HG03095 (cell line): ENCODE results near the gene FNDC10.

ENCODE experiments used
- ATAC-seq: cut with Tn5 transposase; IDR thresholded peaks from one replicate; pipeline ENCODE4 v1.9.1; 2021; ENCODE audit warnings: moderate library complexity; ENCODE audit not compliant: unreplicated experiment

The FNDC10 gene

GRCh38 chr1:1627829-1628753 lies 28.2 kb upstream of the FNDC10 start:
- no peak for ATAC-seq

GRCh38 chr1:1627261-1627828 lies 27.4 kb upstream of the FNDC10 start:
- no peak for ATAC-seq

GRCh38 chr1:1626207-1627141 lies 26.5 kb upstream of the FNDC10 start:
- no peak for ATAC-seq

DNA sequence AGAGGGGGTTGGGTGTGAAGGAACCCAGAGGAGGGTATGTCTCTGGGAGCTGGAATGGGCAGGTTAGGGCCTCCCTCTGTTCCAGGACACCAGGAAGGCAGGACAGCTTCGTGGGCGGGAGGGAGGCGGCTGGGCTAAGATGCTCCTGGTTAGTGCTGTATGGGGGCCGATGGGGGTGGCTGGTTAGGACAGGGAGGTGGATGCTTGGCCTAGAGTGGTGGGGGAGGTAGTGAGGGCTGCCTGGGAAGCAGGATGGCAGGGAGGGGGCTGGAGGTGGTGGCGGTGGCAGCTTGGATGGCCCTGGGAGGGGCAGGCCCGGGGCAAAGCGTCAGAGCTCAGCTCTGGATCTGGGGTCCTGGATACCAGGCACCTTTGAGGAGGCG lies 25.9 kb upstream of the FNDC10 start:
- no peak for ATAC-seq

- no peak for ATAC-seq
These were observed 25.5 kb upstream of the FNDC10 start for GRCh38 chr1:1625404-1625775.

DNA sequence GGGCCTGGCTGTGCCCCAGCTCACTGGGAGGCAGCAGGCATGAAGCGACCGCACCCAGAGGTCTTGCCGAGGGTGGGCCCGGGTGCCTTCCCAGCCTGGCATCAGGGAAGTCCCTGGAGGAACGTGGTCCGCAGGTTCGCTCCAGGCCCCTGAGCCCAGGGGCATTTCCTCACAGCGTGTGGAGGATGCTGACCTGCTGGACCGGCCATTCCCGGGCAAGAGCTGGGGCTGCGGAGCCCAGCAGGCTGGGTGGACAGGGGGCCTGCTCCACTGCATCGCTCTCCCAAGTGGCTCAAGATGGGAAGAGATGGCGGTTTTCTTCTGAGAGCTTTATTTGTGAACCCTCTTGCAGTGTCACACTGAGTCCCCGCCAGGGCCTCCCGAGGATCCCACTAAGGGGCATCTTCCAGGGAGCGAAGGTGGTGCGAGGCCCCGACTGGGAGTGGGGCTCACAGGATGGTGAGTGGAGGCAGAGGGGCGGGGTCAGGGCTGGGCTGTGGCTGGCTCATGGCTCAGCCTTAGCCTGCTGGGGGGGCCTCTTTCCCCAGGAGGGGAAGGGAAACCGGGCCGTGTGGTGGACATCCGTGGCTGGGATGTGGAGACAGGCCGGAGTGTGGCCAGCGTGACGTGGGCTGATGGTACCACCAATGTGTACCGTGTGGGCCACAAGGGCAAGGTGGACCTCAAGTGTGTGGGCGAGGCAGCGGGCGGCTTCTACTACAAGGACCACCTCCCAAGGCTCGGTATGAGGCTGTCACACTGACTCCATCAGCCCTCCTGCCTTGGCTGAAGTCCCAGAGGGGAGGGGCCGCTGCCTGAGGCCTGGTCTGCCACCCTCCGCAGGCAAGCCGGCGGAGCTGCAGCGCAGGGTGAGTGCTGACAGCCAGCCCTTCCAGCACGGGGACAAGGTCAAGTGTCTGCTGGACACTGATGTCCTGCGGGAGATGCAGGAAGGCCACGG lies 24.8 kb upstream of the FNDC10 start:
- no peak for ATAC-seq

GRCh38 chr1:1623631-1624442 lies 23.9 kb upstream of the FNDC10 start:
- no peak for ATAC-seq

DNA sequence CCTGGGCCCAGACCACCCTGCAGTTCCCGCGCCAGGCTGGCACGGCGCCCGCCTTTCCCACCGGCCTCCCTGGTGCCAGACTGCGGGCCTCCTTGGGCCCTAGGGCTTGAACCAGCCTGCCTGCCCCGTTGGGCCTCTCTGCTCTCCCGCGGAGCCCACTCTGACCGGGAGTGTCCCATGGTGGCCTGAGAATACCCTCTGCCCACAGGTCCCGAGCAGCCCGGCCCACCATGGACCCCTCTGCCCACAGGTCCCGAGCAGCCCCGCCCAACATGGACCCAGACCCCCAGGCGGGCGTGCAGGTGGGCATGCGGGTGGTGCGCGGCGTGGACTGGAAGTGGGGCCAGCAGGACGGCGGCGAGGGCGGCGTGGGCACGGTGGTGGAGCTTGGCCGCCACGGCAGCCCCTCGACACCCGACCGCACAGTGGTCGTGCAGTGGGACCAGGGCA lies 23.3 kb upstream of the FNDC10 start:
- ATAC-seq = no peak

- no peak for ATAC-seq
These were observed 22.8 kb upstream of the FNDC10 start for GRCh38 chr1:1622788-1623094.

DNA sequence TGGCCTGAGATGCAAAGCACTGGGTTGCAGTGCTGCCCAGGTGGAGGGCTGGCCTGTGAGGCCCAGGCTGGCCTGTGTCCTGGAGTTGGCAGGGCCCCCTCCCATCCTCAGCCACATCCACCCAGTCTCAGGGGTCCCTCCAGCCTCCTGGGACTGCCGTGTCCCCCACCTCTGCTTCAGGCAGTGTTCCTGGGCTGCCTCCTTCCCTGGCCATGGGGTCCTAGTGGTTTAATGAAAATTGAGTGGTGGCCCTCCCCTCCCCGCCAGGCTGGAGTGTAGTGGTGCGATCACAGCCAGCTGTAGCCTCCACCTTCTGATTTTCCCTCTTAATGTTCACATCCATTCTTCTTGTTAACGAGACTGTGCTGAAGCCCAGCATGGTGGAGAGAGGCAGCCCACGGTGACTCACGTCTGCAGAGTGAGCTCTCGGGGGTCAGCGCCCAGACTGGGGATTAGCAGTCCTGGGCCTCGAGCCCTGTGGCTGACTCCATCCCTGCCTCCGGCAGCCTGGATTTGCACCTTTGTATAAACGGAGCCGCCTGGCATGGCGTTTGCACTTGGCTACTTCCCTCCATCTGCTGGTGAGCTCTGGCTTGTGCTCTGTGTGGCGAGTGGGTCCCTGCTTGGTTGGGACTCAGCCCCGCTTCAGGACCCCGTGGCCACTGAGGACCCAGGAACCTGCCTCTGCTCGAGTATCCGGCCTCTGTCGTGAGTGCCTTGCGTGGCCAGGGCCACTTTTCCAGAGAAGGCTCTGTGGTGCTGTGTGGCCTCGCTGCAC lies 22.3 kb upstream of the FNDC10 start:
- no peak for ATAC-seq

DNA sequence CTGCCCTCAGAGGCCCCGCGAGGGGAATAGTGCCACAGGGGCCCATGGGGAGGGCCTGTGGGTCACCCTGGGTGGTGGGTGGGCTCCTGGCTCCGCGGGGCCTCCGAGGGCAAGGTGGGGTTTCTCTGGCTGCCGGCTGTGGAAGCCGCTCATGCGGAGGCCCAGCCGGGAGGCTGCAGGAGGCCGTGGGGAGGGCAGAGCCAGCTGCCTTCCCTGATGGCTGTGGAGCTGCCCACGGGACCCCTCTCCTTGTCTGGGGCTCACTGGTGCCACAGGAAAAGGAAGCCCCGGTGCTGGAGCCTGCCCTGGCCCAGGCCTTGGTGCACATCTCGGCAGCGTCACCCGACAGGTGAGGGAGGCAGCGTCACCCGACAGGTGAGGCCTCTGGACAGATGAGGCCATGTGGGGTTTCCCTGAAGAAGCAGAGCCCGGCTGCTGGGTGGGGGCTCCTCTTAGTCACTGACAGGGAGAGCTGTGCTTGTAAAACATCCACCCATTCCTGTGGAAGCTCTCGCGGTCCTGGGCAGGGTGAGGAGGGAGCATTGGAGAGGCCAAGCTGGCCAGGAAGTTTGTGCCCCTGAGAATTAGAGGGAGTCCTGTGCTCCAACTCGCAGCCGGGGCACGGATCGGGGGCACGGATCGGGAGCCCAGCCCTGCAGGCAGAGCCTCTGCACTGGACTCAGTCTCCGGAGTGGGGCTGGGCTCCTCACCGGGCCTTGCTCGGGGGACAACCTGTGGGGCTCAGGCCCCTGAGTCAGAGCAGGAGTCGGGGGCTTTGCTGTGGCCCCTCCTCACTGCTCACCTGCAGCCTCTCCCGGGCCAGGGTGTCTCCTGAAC lies 21.5 kb upstream of the FNDC10 start:
- no peak for ATAC-seq

DNA sequence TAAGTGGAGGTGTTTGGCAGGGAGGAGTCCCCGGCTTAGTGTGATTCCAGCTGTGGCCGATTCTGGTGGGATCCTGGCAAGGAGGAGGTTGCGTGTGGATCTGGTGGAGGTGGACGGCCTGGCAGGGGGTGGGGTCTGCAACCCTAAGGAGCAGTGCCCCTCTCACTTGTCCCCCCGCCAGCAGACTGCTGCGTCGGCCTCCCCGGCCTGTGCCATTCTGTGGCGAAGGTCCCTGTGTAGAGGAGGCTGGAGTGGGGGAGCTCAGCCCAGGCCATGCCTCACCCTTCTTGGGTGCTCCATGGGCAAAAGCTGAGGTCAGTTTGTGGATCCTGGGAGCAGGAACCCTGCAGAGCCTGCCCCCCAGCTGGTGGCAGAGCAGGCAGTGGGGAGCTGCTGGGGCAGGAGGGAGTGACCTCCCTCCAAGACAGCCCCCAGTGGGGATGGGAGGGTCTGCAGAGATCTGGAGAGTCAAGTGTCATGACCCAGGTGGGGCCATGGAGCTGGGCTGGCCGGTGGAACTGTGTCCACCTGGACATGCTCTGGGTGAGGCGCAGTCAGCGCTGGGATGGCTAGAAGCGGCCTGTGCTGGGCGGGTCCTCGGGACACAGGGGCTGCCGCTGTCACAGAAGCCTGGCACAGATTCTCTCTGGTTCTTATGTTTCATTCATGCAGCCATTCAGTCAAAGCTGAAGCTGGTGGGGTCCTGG lies 20.7 kb upstream of the FNDC10 start:
- ATAC-seq = no peak

DNA sequence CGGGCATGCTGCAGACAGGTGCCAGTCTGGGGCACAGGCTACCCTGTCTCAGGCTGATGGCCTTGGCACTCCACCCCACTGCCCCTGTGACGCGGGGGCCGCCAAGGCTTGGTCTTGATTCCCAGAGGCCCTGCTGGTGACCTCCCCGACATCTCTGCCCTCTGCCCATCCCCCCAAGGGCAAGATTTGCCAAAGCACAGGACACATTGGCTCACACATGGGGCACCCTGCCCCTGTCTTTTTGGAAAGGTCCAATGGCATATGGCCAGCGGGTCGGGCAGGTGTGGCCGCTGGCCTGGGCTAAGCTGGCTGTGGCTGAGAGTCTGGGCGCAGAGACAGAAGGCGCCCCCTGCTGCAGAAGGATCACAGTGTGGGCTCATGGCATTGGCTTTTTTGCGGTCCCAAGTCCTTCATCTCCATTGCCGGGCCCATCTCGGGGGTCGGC lies 20.0 kb upstream of the FNDC10 start:
- ATAC-seq = no peak

DNA sequence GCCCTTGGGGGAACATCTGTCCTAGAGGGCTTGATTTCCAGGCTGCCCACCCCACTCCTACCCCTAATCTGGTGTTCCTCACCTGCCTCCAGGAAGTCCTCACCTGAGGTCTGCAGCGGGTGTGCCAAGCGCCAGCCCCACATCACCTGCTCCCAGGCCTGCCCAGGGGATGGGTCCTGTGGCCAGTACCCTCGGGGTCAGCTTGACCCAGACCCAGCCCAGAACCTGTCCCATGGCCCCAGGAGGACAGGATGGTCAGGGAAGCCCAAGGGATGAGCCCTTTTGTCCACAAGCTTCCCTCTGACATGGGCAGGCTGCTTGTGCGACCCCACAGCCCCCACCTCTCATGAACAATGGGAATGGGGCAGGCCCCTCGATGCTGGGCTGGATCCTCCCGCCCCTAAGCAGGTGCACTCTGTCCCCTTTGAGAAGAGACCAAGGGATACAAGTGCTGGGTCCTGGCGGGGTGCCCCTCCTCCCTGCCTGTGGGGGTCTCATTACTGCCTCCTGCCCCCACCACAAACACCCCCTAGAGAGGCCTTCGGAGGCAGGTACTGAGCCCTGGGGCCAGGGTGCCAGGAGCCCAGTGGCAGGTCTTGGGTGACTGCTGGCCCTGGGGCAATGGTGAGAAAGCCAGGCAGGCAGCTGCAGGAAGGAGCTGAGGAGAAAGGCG lies 18.6 kb upstream of the FNDC10 start:
- no peak for ATAC-seq

- no peak for ATAC-seq
These were observed 18.0 kb upstream of the FNDC10 start for GRCh38 chr1:1617925-1618324.

DNA sequence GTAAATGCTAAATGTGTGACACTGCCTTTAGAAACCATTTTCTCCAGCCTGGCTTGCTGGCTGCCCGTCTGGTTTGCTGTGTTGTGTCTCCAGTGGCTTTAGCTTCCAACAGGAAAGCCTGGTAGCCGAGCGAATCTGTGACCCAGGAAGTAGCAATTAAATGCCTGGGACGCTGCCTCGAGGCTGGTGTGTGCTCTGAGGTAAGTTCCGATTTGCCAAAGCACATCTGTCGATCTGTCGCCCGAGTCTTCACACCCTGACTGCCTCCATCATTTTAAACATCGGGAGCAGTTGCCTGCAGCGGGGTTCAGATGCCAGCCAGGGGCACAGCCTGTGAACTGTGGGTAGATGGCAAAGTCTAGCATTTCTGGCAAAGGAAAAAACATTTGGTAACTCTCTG lies 17.6 kb upstream of the FNDC10 start:
- no peak for ATAC-seq

DNA sequence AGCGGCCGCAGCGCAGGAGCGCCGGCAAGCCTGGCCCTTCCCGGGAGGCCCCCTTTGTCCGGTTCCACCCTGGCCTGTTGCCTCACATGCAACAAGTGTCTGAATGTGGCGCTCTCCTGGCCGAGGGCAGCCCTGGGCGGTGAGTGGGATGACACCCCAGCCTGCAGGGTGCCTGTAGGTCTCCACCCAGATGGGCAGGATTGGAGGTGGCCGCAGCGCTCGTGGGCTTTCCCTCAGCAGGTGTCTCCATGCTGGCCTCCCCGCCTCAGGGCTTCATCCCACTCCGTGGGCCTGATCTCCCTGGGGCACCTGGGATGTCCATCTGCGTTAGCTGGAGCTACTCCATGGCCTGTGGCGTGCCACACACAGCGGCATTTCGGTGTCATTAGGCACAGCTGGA lies 16.9 kb upstream of the FNDC10 start:
- ATAC-seq = no peak
